Colonic mucosa (tissue), 4 donors: Measurements from ENCODE around the gene LRTM1. TPM values are rescaled to one million over a fixed set of nuclear protein-coding genes. Genes with fewer than 3 reads are reported as not detected.

ENCODE experiments used
- DNase-seq: peaks from one replicate; pipeline ENCODE4 v3.0.0-alpha.2; 2020
- H3K27ac ChIP-seq: fragments of 200-600 bp; one replicate; pipeline ENCODE4 v1.8.0; 2021
- H3K27me3 ChIP-seq: fragments of 200-600 bp; one replicate; pipeline ENCODE4 v1.8.0; 2021
- H3K36me3 ChIP-seq: fragments of 200-600 bp; one replicate; pipeline ENCODE4 v1.8.0; 2021
- H3K4me1 ChIP-seq: fragments of 200-600 bp; one replicate; pipeline ENCODE4 v1.8.0; 2021; ENCODE audit warnings: mild to moderate bottlenecking
- H3K4me3 ChIP-seq: fragments of 200-600 bp; one replicate; pipeline ENCODE4 v1.8.0; 2021
- H3K9ac ChIP-seq, 2 donors: one replicate each; pipeline ENCODE4 v1.7.0; 2013; ENCODE audit warnings: control low read depth in 2 of 2, low read depth in 2 of 2, low read length in 2 of 2
- H3K9me3 ChIP-seq: fragments of 200-600 bp; one replicate; pipeline ENCODE4 v1.8.0; 2021
- CTCF ChIP-seq: fragments of 200-600 bp; IDR thresholded peaks from one replicate; pipeline ENCODE4 v1.8.0; 2022; ENCODE audit warnings: antibody characterized with exemption, mild to moderate bottlenecking
- intact Hi-C: fragments of 100-400 bp; cut with DNase I; formaldehyde crosslinking; loops from one replicate; pipeline ENCODE4 v1.14.1; 2022
- total RNA-seq, 2 donors: library from RNA; stranded (reverse); fragmentation: NEBNext Ultra II Directional in 1 of 2; extraction: Animal tissue kit (Norgen Biotek cat#: 25700) in 1 of 2; gene quantifications; one replicate each; pipeline ENCODE4 v1.2.1, GENCODE V29; 2021
- donor health status: healthy.
- donor health status: DM: no; HTN: no; CAD: no.
- donor health status: DM: no; HTN: no; CAD: no.

Gene LRTM1
- total RNA-seq, 2 donors from 2014 or later = not detected

DNA sequence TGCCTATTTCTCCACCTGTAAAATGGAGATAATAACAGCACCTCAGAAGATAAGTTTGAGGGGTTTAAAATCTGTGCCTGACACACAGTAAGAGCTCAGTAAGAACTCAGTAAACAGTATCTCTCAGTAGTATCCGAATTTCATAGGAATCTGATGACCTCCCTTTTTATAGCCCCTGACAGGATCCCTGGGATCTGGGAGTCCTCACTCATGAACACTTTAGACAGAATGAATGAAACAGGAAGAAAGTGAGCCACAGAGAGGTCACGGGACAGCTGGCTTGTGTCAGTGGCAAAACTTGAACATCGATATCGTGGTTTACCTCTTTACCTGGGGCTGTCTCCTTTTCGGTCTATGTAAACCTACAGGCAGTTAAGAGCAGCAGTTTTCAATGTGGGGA is 51.2 kb downstream of the LRTM1 start:
- Histone ChIP-seq H3K27me3 (no peaks in the 10 kb centered on the region), H3K27ac (no peak overlapping the region), H3K9ac (no peak overlapping the region), H3K9me3 (no peaks in the 10 kb centered on the region), H3K4me3 (no peak overlapping the region), H3K36me3 (no peaks in the 10 kb centered on the region), H3K4me1 (no peaks in the 10 kb centered on the region)
- no peak for DNase-seq
- intact Hi-C loops = no loop called here
- TF ChIP-seq CTCF = no peak

GRCh38 chr3:54875596-54876268 is 52.1 kb downstream of the LRTM1 start:
- intact Hi-C loops = no loop called here
- Histone ChIP-seq H3K4me3 (no peak overlapping the region), H3K36me3 (no peaks in the 10 kb centered on the region), H3K9me3 (no peaks in the 10 kb centered on the region), H3K9ac (no peak overlapping the region), H3K4me1 (no peaks in the 10 kb centered on the region), H3K27ac (no peak overlapping the region), H3K27me3 (no peaks in the 10 kb centered on the region)
- no peak for TF ChIP-seq CTCF
- no peak for DNase-seq

DNA sequence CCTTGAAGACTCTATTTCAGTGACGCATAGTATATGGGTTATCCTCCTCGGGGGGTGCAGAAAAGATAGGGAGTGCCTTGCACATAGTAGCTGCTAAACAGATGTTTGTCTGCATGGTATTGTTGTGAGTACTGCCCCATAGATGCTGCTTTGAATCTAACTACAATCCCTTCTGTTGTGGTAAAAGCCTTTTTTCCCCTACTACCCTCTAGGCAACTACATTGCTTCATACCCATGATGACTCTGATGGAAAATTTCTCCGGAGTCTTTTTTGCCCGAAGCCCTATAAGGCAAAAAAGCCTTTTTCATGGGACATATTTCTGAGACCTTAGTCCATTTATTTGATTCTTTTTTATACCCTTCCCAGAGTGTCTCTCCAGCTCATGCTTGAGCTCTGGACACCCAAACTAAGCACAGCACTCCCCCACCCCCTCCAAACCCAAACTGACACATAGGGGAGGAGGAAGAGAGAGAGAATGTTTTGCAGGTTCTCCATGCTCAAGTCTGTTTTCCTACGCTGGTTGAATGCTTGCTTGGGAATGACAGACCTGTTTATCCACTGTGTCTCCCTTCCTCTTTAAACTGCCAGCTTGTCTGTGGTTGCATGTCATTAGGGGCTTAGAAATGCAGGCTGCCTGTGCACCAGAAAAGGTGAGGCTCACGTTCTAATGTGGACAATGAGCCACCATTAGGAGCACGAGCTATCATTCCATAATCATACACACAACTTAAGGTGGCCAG is 52.9 kb downstream of the LRTM1 start:
- intact Hi-C loops = no loop called here
- no peak overlapping the region for H3K4me3 ChIP-seq

GRCh38 chr3:54873059-54874010 is 54.5 kb downstream of the LRTM1 start:
- no peaks in the 10 kb centered on the region for H3K4me1 ChIP-seq
- no peaks in the 10 kb centered on the region for H3K9me3 ChIP-seq
- H3K36me3 ChIP-seq = no peaks in the 10 kb centered on the region
- no peak for DNase-seq
- intact Hi-C loops = no loop called here
- no peak for TF ChIP-seq CTCF
- H3K9ac ChIP-seq = no peak overlapping the region
- no peaks in the 10 kb centered on the region for H3K27me3 ChIP-seq
- no peak overlapping the region for H3K27ac ChIP-seq
- no peak overlapping the region for H3K4me3 ChIP-seq

More for the DNA sequence above, 52.9 kb downstream of the LRTM1 start:
- Histone ChIP-seq H3K36me3 (no peaks in the 10 kb centered on the region), H3K4me1 (no peaks in the 10 kb centered on the region), H3K27me3 (no peaks in the 10 kb centered on the region), H3K9me3 (no peaks in the 10 kb centered on the region), H3K27ac (no peak overlapping the region), H3K9ac (no peak overlapping the region)
- no peak for TF ChIP-seq CTCF
- no peak for DNase-seq

- Histone ChIP-seq H3K9me3 (no peaks in the 10 kb centered on the region), H3K4me3 (no peak overlapping the region), H3K27me3 (no peaks in the 10 kb centered on the region), H3K9ac (no peak overlapping the region), H3K27ac (no peak overlapping the region), H3K36me3 (no peaks in the 10 kb centered on the region), H3K4me1 (no peaks in the 10 kb centered on the region)
- no peak for DNase-seq
- intact Hi-C loops = no loop called here
- no peak for TF ChIP-seq CTCF
Measured at GRCh38 chr3:54871867-54872266, 56.0 kb downstream of the LRTM1 start.
